K562 (cell line): ENCODE measurements around the gene SLC5A5. TPM values are rescaled to one million over a fixed set of nuclear protein-coding genes. Genes with fewer than 3 reads are reported as not detected.

Experiments used
- BMI1 ChIP-seq: fragments of 150-350 bp; IDR thresholded peaks from 2 replicates; pipeline ENCODE4 v1.6.1; 2014; ENCODE audit warnings: low read length
- CBFA2T3 ChIP-seq: fragments of 450-650 bp; IDR thresholded peaks from 2 replicates; pipeline ENCODE4 v1.6.1; 2017
- ELF4 ChIP-seq: fragments of 450-650 bp; formaldehyde crosslinking; IDR thresholded peaks from 2 replicates; pipeline ENCODE4 v1.4.0; 2022; ENCODE audit warnings: missing genetic modification characterization
- JUN ChIP-seq, 2 experiments: sonication (generic) in 1 of 2; formaldehyde crosslinking in 1 of 2; IDR thresholded peaks; 2 replicates each; pipeline versions ENCODE4 v1.6.1 to v1.8.0; 2012 to 2022; ENCODE audit warnings: borderline replicate concordance in 2 of 2, mild to moderate bottlenecking in 2 of 2, improper control_type of control experiment in 1 of 2, low read depth in 1 of 2, low read length in 1 of 2, missing genetic modification reagents in 1 of 2
- MEF2A ChIP-seq: IDR thresholded peaks from 2 replicates; pipeline ENCODE4 v1.6.1; 2011; ENCODE audit warnings: low read depth, mild to moderate bottlenecking, low read length, moderate library complexity; ENCODE audit not compliant: control insufficient read depth
- POU5F1 ChIP-seq: fragments of 150-350 bp; IDR thresholded peaks from 2 replicates; pipeline ENCODE4 v1.6.1; 2014; ENCODE audit warnings: borderline replicate concordance, low read length, low read depth, mild to moderate bottlenecking; ENCODE audit not compliant: partially characterized antibody
- SP2 ChIP-seq: IDR thresholded peaks from 2 replicates; pipeline ENCODE4 v1.6.1; 2011; ENCODE audit warnings: mild to moderate bottlenecking, low read depth, low read length, moderate library complexity; ENCODE audit not compliant: poor library complexity, severe bottlenecking; ENCODE audit errors: extremely low read depth
- TCFL5 ChIP-seq: fragments of 250-450 bp; sonication (Bioruptor Pico); conservative IDR thresholded peaks from 2 replicates; pipeline ENCODE4 v1.6.1; 2021; ENCODE audit warnings: mild to moderate bottlenecking, moderate library complexity, matching md5 sums
- TEAD2 ChIP-seq: fragments of 450-650 bp; IDR thresholded peaks from 2 replicates; pipeline ENCODE4 v1.6.1; 2016; ENCODE audit warnings: missing genetic modification characterization, control low read depth, missing compliant biosample characterization
- XRCC5 ChIP-seq: fragments of 200-400 bp; formaldehyde crosslinking; IDR thresholded peaks from 2 replicates; pipeline ENCODE4 v1.6.1; 2017; ENCODE audit warnings: low read depth, mild to moderate bottlenecking, low read length
- polyA plus RNA-seq, 8 experiments: library from polyadenylated mRNA; depleted of rRNA in 4 of 8; stranded (reverse) in 5 of 8; unstranded in 3 of 8; fragments of >200 nt; fragmentation: Nextera tagmentation in 2 of 8; fragmentation: Illumina TruSeq in 1 of 8; extraction: Ambion mirVana in 2 of 8; extraction: Trizol in 1 of 8; gene quantifications; 2 replicates each; pipeline versions ENCODE4 v1.2.1 to v1.2.3, GENCODE V29; 2011 to 2014; ENCODE audit warnings: inconsistent platforms in 1 of 8, missing spikeins in 1 of 8
- total RNA-seq, 7 experiments: library from RNA; depleted of rRNA in 6 of 7; stranded (reverse); fragments of >200 nt in 6 of 7; fragmentation: Illumina TruSeq in 2 of 7; extraction: Trizol in 2 of 7; gene quantifications; 2 replicates each; pipeline versions ENCODE4 v1.2.1 to v1.2.3, GENCODE V29; 2011 to 2021; ENCODE audit warnings: low replicate concordance in 1 of 7
- TF ChIP-seq, protein P1 (sequence below): IDR thresholded peaks from 3 replicates; pipeline ENCODE4 v1.6.1; 2011; ENCODE audit warnings: borderline replicate concordance, mild to moderate bottlenecking, moderate library complexity; ENCODE audit not compliant: insufficient read length; ENCODE audit errors: extremely low read depth
- TF ChIP-seq, protein P2 (sequence below): fragments of 450-650 bp; IDR thresholded peaks from 2 replicates; pipeline ENCODE4 v1.6.1; 2018; ENCODE audit warnings: mild to moderate bottlenecking, low read depth; ENCODE audit not compliant: partially characterized antibody
- TF ChIP-seq, protein P3 (sequence below): fragments of 450-650 bp; conservative IDR thresholded peaks from 2 replicates; pipeline ENCODE4 v1.6.1; 2016; ENCODE audit warnings: missing genetic modification characterization, low read depth, mild to moderate bottlenecking, missing compliant biosample characterization, moderate library complexity
- TF ChIP-seq, protein P4 (sequence below), 2 experiments: IDR thresholded peaks; 2 replicates each; pipeline ENCODE4 v1.6.1; 2012; ENCODE audit warnings: improper control_type of control experiment in 2 of 2, low read depth in 2 of 2, low read length in 2 of 2, borderline replicate concordance in 1 of 2
- TF ChIP-seq, protein P5 (sequence below): fragments of 250-450 bp; sonication (Bioruptor Pico); IDR thresholded peaks from 2 replicates; pipeline ENCODE4 v1.5.0; 2022; ENCODE audit warnings: mild to moderate bottlenecking

Gene SLC5A5
- total and polyA plus RNA-seq, 9 of the 15 experiments (the other 6 are each of a cell fraction or from before 2014, with no cell fraction given): 0.10 to 0.73 (median 0.23) TPM

DNA sequence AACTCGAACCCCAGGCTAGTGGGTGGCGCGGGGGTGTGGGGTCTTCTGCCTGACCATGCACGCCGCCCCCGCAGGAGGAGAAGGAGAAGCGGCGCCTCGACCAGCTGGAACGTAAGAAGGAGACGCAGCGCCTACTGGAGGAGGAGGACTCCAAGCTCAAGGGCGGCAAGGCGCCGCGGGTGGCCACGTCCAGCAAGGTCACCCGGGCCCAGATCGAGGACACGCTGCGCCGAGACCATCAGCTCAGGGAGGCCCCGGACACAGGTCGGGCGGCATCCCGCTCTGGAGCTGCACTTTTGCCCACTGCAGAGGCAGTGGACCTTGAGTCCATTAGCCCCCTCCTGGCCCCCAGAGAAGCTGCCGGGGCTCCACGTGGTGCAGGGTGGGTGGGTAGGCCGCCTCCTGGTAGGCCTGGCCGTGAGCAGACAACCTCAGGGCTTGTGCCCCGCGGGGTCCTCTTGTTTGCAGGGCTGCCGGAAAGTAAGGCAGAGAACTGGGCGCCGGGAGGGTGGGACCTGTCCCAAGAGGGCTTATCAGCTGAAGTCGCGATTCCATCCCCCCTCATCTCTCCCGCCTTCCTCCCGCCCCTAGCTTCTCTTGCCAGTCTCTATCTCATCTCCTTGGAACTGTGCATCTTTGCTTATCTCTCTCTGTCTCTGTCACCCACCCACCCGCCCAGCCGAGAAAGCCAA lies 71.0 kb downstream of the SLC5A5 start (continued):
- TF ChIP-seq, protein P1, sequence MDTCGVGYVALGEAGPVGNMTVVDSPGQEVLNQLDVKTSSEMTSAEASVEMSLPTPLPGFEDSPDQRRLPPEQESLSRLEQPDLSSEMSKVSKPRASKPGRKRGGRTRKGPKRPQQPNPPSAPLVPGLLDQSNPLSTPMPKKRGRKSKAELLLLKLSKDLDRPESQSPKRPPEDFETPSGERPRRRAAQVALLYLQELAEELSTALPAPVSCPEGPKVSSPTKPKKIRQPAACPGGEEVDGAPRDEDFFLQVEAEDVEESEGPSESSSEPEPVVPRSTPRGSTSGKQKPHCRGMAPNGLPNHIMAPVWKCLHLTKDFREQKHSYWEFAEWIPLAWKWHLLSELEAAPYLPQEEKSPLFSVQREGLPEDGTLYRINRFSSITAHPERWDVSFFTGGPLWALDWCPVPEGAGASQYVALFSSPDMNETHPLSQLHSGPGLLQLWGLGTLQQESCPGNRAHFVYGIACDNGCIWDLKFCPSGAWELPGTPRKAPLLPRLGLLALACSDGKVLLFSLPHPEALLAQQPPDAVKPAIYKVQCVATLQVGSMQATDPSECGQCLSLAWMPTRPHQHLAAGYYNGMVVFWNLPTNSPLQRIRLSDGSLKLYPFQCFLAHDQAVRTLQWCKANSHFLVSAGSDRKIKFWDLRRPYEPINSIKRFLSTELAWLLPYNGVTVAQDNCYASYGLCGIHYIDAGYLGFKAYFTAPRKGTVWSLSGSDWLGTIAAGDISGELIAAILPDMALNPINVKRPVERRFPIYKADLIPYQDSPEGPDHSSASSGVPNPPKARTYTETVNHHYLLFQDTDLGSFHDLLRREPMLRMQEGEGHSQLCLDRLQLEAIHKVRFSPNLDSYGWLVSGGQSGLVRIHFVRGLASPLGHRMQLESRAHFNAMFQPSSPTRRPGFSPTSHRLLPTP: no peak
- TF ChIP-seq MEF2A: no peak
- no peak for TF ChIP-seq JUN (IDR thresholded peaks at IDR 0.05; ENCODE audit: borderline replicate concordance, low read depth, low read length)
- TF ChIP-seq JUN (CRISPR knock-in tag; IDR thresholded peaks at IDR 0.05; ENCODE audit: borderline replicate concordance): no peak
- TF ChIP-seq POU5F1: no peak
- TF ChIP-seq TCFL5 (CRISPR knock-in tag): no peak
- TF ChIP-seq, protein P2, sequence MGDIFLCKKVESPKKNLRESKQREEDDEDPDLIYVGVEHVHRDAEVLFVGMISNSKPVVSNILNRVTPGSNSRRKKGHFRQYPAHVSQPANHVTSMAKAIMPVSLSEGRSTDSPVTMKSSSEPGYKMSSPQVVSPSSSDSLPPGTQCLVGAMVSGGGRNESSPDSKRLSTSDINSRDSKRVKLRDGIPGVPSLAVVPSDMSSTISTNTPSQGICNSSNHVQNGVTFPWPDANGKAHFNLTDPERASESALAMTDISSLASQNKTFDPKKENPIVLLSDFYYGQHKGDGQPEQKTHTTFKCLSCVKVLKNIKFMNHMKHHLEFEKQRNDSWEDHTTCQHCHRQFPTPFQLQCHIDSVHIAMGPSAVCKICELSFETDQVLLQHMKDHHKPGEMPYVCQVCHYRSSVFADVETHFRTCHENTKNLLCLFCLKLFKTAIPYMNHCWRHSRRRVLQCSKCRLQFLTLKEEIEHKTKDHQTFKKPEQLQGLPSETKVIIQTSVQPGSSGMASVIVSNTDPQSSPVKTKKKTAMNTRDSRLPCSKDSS: no peak
- TF ChIP-seq, protein P3, sequence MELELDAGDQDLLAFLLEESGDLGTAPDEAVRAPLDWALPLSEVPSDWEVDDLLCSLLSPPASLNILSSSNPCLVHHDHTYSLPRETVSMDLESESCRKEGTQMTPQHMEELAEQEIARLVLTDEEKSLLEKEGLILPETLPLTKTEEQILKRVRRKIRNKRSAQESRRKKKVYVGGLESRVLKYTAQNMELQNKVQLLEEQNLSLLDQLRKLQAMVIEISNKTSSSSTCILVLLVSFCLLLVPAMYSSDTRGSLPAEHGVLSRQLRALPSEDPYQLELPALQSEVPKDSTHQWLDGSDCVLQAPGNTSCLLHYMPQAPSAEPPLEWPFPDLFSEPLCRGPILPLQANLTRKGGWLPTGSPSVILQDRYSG: peak; percentile 58; the same call in 1 of the 2 replicates
- no peak for TF ChIP-seq TEAD2
- TF ChIP-seq, protein P4, sequence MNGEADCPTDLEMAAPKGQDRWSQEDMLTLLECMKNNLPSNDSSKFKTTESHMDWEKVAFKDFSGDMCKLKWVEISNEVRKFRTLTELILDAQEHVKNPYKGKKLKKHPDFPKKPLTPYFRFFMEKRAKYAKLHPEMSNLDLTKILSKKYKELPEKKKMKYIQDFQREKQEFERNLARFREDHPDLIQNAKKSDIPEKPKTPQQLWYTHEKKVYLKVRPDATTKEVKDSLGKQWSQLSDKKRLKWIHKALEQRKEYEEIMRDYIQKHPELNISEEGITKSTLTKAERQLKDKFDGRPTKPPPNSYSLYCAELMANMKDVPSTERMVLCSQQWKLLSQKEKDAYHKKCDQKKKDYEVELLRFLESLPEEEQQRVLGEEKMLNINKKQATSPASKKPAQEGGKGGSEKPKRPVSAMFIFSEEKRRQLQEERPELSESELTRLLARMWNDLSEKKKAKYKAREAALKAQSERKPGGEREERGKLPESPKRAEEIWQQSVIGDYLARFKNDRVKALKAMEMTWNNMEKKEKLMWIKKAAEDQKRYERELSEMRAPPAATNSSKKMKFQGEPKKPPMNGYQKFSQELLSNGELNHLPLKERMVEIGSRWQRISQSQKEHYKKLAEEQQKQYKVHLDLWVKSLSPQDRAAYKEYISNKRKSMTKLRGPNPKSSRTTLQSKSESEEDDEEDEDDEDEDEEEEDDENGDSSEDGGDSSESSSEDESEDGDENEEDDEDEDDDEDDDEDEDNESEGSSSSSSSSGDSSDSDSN (IDR thresholded peaks at IDR 0.05; ENCODE audit: borderline replicate concordance in 1 of 2, low read depth in 2 of 2, low read length in 2 of 2): peak; percentile 43 to 72; a peak in 1 of 4 replicates
- no peak for TF ChIP-seq ELF4
- peak; percentile 85; the same call in 1 of the 2 replicates for TF ChIP-seq XRCC5
- no peak for TF ChIP-seq BMI1
- TF ChIP-seq SP2: no peak
- TF ChIP-seq, protein P5, sequence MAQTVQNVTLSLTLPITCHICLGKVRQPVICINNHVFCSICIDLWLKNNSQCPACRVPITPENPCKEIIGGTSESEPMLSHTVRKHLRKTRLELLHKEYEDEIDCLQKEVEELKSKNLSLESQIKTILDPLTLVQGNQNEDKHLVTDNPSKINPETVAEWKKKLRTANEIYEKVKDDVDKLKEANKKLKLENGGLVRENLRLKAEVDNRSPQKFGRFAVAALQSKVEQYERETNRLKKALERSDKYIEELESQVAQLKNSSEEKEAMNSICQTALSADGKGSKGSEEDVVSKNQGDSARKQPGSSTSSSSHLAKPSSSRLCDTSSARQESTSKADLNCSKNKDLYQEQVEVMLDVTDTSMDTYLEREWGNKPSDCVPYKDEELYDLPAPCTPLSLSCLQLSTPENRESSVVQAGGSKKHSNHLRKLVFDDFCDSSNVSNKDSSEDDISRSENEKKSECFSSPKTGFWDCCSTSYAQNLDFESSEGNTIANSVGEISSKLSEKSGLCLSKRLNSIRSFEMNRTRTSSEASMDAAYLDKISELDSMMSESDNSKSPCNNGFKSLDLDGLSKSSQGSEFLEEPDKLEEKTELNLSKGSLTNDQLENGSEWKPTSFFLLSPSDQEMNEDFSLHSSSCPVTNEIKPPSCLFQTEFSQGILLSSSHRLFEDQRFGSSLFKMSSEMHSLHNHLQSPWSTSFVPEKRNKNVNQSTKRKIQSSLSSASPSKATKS (CRISPR knock-in tag): no peak
- 0 out of 2 replicates have a peak, but pooled peaks have one; percentile 6 for TF ChIP-seq CBFA2T3
